CD4-positive, alpha-beta memory T cell (primary cell): ENCODE measurements around the gene SMYD3. TPM values are rescaled to one million over a fixed set of nuclear protein-coding genes. Genes with fewer than 3 reads are reported as not detected.

Experiments used
- CTCF ChIA-PET: fragments of 350-600 bp; sonication (Branson Sonifier 250); formaldehyde crosslinking; loops from one replicate; lab custom pipeline; 2021; ENCODE audit warnings: inconsistent platforms; ENCODE audit not compliant: partially characterized antibody; lab: Charles Lee
- POLR2A ChIA-PET: fragments of 350-600 bp; sonication (Branson Sonifier 250); formaldehyde crosslinking; loops from one replicate; lab custom pipeline; 2021; ENCODE audit not compliant: partially characterized antibody; lab: Charles Lee
- DNase-seq, 5 donors: peaks; one replicate each; pipeline versions ENCODE4 v3.0.0 to v3.0.0-alpha.2; 2020 to 2022; ENCODE audit warnings: mixed read lengths in 1 of 5
- H3K27ac ChIP-seq: one replicate; pipeline ENCODE4 v1.7.0; 2013; ENCODE audit warnings: low read depth, low read length
- H3K27me3 ChIP-seq: 2 replicates; pipeline ENCODE4 v1.7.0; 2013; ENCODE audit warnings: mild to moderate bottlenecking, low read length, moderate library complexity; ENCODE audit not compliant: insufficient read depth
- H3K36me3 ChIP-seq: 2 replicates; pipeline ENCODE4 v1.7.0; 2013; ENCODE audit warnings: mild to moderate bottlenecking, low read length, moderate library complexity; ENCODE audit not compliant: insufficient read depth
- H3K4me1 ChIP-seq: 2 replicates; pipeline ENCODE4 v1.7.0; 2013; ENCODE audit warnings: mild to moderate bottlenecking, low read length, moderate library complexity; ENCODE audit not compliant: insufficient read depth
- H3K4me3 ChIP-seq, 2 donors: one replicate each; pipeline ENCODE4 v1.7.0; 2013; ENCODE audit warnings: low read length in 2 of 2, mild to moderate bottlenecking in 1 of 2
- H3K9me3 ChIP-seq, 2 donors: one replicate each; pipeline ENCODE4 v1.7.0; 2013; ENCODE audit warnings: low read length in 2 of 2, control low read depth in 1 of 2; ENCODE audit not compliant: control insufficient read depth in 1 of 2
- H3K27ac Mint-ChIP-seq, 7 donors: one replicate each; pipeline ENCODE4 v1.8.0; 2020 to 2021; ENCODE audit warnings: mixed read lengths in 7 of 7, mild to moderate bottlenecking in 6 of 7, inconsistent platforms in 3 of 7, moderate library complexity in 3 of 7
- H3K27me3 Mint-ChIP-seq, 2 donors: one replicate each; pipeline ENCODE4 v1.8.0; 2020 to 2021; ENCODE audit warnings: mixed read lengths in 2 of 2
- H3K36me3 Mint-ChIP-seq, 2 donors: one replicate each; pipeline ENCODE4 v1.8.0; 2020 to 2021; ENCODE audit warnings: mixed read lengths in 2 of 2, inconsistent platforms in 1 of 2, mild to moderate bottlenecking in 1 of 2
- H3K4me1 Mint-ChIP-seq, 4 donors: one replicate each; pipeline ENCODE4 v1.8.0; 2020 to 2021; ENCODE audit warnings: mixed read lengths in 4 of 4, mild to moderate bottlenecking in 1 of 4
- H3K4me3 Mint-ChIP-seq, 8 donors: one replicate each; pipeline ENCODE4 v1.8.0; 2020 to 2021; ENCODE audit warnings: mixed read lengths in 8 of 8, mild to moderate bottlenecking in 7 of 8, moderate library complexity in 6 of 8, inconsistent platforms in 3 of 8
- H3K9me3 Mint-ChIP-seq, 8 donors: one replicate each; pipeline ENCODE4 v1.8.0; 2020 to 2021; ENCODE audit warnings: mixed read lengths in 8 of 8, mild to moderate bottlenecking in 5 of 8, inconsistent platforms in 3 of 8, moderate library complexity in 1 of 8
- intact Hi-C: fragments of 100-400 bp; cut with micrococcal nuclease; formaldehyde crosslinking; loops from one replicate; pipeline ENCODE4 v1.15.1; 2023
- polyA plus RNA-seq, 2 donors: library from polyadenylated mRNA; unstranded; fragments of 300-500 nt; fragmentation: Illumina TruSeq; gene quantifications; one replicate each; pipeline ENCODE4 v1.2.3, GENCODE V29; 2021
- total RNA-seq, 2 experiments: library from RNA; stranded (reverse); gene quantifications; one replicate each; pipeline ENCODE4 v1.2.3, GENCODE V29; 2021

Gene SMYD3
- total and polyA plus RNA-seq, 4 experiments from 2014 or later = 19.5 to 28.9 (median 22.9) TPM

DNA sequence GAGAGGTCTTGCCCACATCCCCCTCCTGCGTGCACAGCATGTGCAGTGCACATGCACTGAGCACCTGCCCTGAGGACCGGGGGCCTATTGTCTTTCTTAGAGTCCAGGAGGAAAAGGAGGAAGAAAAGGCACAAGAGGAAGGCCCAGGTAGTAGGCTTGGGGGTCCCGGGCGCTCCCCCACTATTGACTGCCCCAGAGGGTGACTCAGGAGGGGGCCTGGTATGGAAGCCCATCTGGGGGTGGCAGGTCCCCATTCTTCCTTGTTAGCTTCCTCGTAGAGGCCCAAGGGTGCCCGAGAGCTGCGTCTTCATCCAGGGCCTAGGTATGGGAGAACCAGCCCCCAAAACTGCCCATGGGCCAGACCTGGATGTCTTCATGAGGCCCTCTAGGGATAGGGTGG, 4.1 kb upstream of the SMYD3 start:
- H3K4me3 Mint-ChIP-seq = no peak overlapping the region
- POLR2A ChIA-PET = no interaction called here
- Histone ChIP-seq H3K9me3 (peaks cover 6 to 17% of the 10 kb centered on the region in 2 donors), H3K27ac (no peak overlapping the region), H3K27me3 (no peaks in the 10 kb centered on the region), H3K4me1 (peaks cover 8% of the 10 kb centered on the region), H3K36me3 (no peaks in the 10 kb centered on the region), H3K4me3 (no peak overlapping the region)
- H3K27ac Mint-ChIP-seq = no peak overlapping the region
- peaks cover 0 to 22% (median 19%) of the 10 kb centered on the region in 8 donors for H3K9me3 Mint-ChIP-seq
- H3K36me3 Mint-ChIP-seq = peaks cover 0 to 3% of the 10 kb centered on the region in 2 donors
- intact Hi-C loops = no loop called here
- H3K27me3 Mint-ChIP-seq = no peaks in the 10 kb centered on the region
- CTCF ChIA-PET = no interaction called here
- peaks cover 9 to 24% (median 12%) of the 10 kb centered on the region in 4 donors for H3K4me1 Mint-ChIP-seq
- no peak for DNase-seq

DNA sequence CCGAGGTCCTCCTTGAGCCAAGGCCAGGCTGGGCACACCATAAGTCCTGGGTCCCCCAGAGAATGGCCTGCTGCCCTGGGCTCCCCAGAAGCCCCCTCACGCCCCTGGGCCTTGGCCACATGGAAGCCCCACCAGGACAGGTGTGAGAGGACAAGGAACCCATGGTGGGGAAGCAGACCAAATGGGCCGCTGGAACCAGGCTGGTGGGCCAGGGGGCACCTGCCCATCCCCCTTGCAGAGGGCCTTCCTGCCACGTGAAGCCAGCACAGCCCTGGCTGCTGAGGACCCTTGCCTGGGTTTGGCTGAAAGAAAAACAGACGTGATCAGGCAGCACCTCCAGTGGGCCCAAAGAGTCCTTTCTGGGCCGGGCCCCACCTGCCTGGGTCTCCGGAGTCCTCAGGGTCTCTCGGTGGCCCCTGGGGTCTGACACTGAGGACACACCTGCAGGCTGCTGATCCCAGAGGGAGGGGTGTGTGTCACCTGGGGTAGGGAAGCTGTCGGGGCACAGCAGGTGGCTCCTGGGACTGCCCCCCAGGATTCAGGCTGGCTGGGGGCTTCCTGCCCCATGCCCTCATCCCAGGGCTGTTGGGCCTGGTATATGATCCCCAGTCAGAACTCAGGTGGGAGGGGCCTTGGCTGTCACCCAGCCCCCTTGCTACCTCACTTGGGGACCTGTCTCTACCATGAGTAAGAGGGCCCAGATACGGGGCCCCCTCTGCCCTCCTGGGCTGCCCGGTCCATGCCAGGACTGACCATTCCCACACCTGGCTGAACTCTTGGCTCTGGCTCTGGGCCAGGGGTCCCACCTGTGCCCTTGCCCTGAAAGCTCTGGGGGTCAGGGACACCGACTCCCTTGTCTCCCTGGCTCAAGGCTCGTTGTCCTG, 3.3 kb upstream of the SMYD3 start:
- ChIA-PET CTCF (no interaction called here), POLR2A (interaction anchor here (0.6 kb wide), 1 partner anchor 56 kb away, joined by 3 read pairs; the partner anchor contains the start of genes CNST and TFB2M)
- Histone ChIP-seq H3K4me3 (no peak overlapping the region), H3K27ac (no peak overlapping the region), H3K4me1 (peaks cover 14% of the 10 kb centered on the region), H3K27me3 (no peaks in the 10 kb centered on the region), H3K9me3 (peaks cover 6 to 10% of the 10 kb centered on the region in 2 donors), H3K36me3 (no peaks in the 10 kb centered on the region)
- Mint-ChIP-seq H3K36me3 (peaks cover 0 to 3% of the 10 kb centered on the region in 2 donors), H3K27me3 (no peaks in the 10 kb centered on the region), H3K4me3 (no peak overlapping the region), H3K9me3 (peaks cover 0 to 17% (median 13%) of the 10 kb centered on the region in 8 donors), H3K27ac (no peak overlapping the region), H3K4me1 (peaks cover 17 to 32% (median 19%) of the 10 kb centered on the region in 4 donors)
- intact Hi-C loops = no loop called here
- DNase-seq = no peak

DNA sequence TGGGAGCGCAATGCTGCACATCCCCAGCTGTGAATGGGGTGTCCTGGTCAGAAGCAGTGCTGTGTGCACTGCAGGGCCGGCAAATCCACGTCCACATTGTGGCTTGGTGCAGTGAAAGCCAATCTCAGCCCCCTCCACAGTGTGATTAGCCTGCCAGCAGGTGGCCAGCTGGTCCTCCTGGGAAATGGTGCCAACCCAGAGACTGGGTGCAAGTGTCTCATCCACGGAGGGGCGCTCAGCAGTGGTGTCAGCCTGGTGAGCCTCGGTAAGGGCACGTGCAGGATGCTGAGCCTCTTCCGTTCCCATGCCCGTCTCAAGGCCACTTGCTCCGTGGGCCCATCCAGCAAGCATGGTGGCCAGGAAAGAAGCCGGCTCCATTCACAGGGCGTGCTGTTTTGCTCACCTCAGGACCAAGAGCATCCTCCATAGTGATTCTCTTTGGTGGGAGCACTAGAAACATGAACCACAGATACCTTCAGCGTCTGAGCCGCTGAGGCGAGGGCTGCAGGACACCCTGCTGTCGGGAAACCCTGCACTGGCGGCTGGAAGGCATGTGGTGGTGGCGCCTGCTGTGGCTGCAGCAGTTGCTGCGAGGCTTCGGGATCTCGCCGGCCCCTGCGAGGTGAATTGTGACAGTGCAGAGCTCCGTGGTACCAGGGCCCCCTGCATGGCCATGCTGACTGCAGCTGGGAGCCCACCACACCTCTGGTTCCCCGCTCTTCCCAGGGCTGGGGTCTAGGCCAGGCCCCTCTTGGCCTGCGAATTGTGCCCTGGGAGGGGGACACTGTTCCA, 2.0 kb upstream of the SMYD3 start:
- peaks cover 14% of the 10 kb centered on the region for H3K4me1 ChIP-seq
- intact Hi-C loops = no loop called here
- no peaks in the 10 kb centered on the region for H3K27me3 ChIP-seq
- no peak overlapping the region for H3K27ac ChIP-seq
- POLR2A ChIA-PET = no interaction called here
- H3K27ac Mint-ChIP-seq = no peak overlapping the region
- H3K36me3 Mint-ChIP-seq = peaks cover 0 to 3% of the 10 kb centered on the region in 2 donors
- H3K4me3 ChIP-seq = no peak overlapping the region
- no peaks in the 10 kb centered on the region for H3K36me3 ChIP-seq
- no peaks in the 10 kb centered on the region for H3K9me3 ChIP-seq
- no peak for DNase-seq
- CTCF ChIA-PET = interaction anchor here (1.1 to 4.0 kb wide), 2 partner anchors 11 to 21 kb away, joined by 3 to 20 read pairs; no protein-coding TSS in a partner anchor
- peaks cover 0 to 6% (median under 1%) of the 10 kb centered on the region in 8 donors for H3K9me3 Mint-ChIP-seq
- peaks cover 18 to 35% (median 23%) of the 10 kb centered on the region in 4 donors for H3K4me1 Mint-ChIP-seq
- no peaks in the 10 kb centered on the region for H3K27me3 Mint-ChIP-seq
- peak overlapping the region in 2 of 8 donors; percentile 46 to 94 for H3K4me3 Mint-ChIP-seq

- ChIA-PET POLR2A (interaction anchor here (1.0 to 2.3 kb wide), 3 partner anchors 10 to 67 kb away, joined by 4 to 16 read pairs (median 4); partner anchors contain the start of genes CNST and TFB2M), CTCF (interaction anchor here (1.5 to 4.0 kb wide), 3 partner anchors 8 to 183 kb away, joined by 4 to 20 read pairs (median 7); no protein-coding TSS in a partner anchor)
- peaks cover 0 to 6% of the 10 kb centered on the region in 2 donors for H3K36me3 Mint-ChIP-seq
- Histone ChIP-seq H3K27me3 (no peaks in the 10 kb centered on the region), H3K4me1 (peaks cover 14% of the 10 kb centered on the region), H3K4me3 (peak overlapping the region; percentile 38 to 74), H3K36me3 (no peaks in the 10 kb centered on the region), H3K27ac (peak overlapping the region; percentile 48), H3K9me3 (no peaks in the 10 kb centered on the region)
- no peaks in the 10 kb centered on the region for H3K27me3 Mint-ChIP-seq
- intact Hi-C loops = loop anchor here (2.0 kb wide), 1 partner anchor 1674 kb away; no protein-coding TSS in a partner anchor
- H3K4me3 Mint-ChIP-seq = peak overlapping the region; percentile 84 to 98 (median 95)
- H3K27ac Mint-ChIP-seq = peak overlapping the region; percentile 48 to 91 (median 86)
- H3K9me3 Mint-ChIP-seq = peaks cover 0 to 6% (median 0%) of the 10 kb centered on the region in 8 donors
- H3K4me1 Mint-ChIP-seq = peaks cover 25 to 46% (median 32%) of the 10 kb centered on the region in 4 donors
- DNase-seq = no peak
Measured at GRCh38 chr1:246506367-246506673, 759 bp downstream of the SMYD3 start.

DNA sequence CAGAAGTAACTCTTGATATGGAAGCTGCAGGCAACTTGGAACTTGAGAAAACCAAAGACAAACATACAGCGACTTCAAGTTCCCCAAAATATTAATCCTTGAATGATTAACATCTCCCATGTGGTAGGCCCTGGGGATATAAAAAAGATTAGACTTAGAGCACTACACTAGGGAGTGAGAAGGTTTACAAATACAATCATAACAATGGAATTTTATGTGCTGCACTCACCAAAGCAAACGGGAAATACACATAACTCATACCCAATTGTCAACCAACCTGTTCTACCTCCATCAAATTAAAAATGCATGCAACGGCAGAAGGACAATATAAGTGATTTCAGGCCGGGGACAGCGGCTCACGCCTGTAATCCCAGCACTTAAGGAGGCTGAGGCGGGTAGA, 3.7 kb downstream of the SMYD3 start:
- no peak overlapping the region for H3K4me3 ChIP-seq
- Mint-ChIP-seq H3K4me1 (peaks cover 26 to 49% (median 38%) of the 10 kb centered on the region in 4 donors), H3K36me3 (peaks cover 0 to 6% of the 10 kb centered on the region in 2 donors), H3K27ac (no peak overlapping the region), H3K9me3 (peaks cover 0 to 6% (median 0%) of the 10 kb centered on the region in 8 donors), H3K4me3 (peak overlapping the region in 1 of 8 donors; percentile 53), H3K27me3 (no peaks in the 10 kb centered on the region)
- no peak overlapping the region for H3K27ac ChIP-seq
- intact Hi-C loops = no loop called here
- H3K4me1 ChIP-seq = peaks cover 14% of the 10 kb centered on the region
- no peak for DNase-seq
- CTCF ChIA-PET = no interaction called here
- no peaks in the 10 kb centered on the region for H3K9me3 ChIP-seq
- POLR2A ChIA-PET = no interaction called here
- H3K36me3 ChIP-seq = no peaks in the 10 kb centered on the region
- H3K27me3 ChIP-seq = no peaks in the 10 kb centered on the region

- H3K36me3 Mint-ChIP-seq = no peaks in the 10 kb centered on the region
- Histone ChIP-seq H3K27me3 (no peaks in the 10 kb centered on the region), H3K4me3 (no peak overlapping the region), H3K9me3 (no peaks in the 10 kb centered on the region), H3K27ac (no peak overlapping the region), H3K36me3 (no peaks in the 10 kb centered on the region), H3K4me1 (no peaks in the 10 kb centered on the region)
- intact Hi-C loops = loop anchor here (1.0 to 5.0 kb wide), 4 partner anchors 10 to 475 kb away; partner anchors contain the start of gene SMYD3
- peak in 4 of 5 donors; percentile 59 to 71 (median 68) for DNase-seq
- no peaks in the 10 kb centered on the region for H3K27me3 Mint-ChIP-seq
- peaks cover 0 to 5% (median 0%) of the 10 kb centered on the region in 8 donors for H3K9me3 Mint-ChIP-seq
- POLR2A ChIA-PET = no interaction called here
- no peak overlapping the region for H3K4me3 Mint-ChIP-seq
- CTCF ChIA-PET = interaction anchor here (0.7 to 1.9 kb wide), 15 partner anchors 10 to 382 kb away, joined by 3 to 20 read pairs (median 4); partner anchors contain the start of gene SMYD3
- H3K4me1 Mint-ChIP-seq = peaks cover 13 to 27% (median 15%) of the 10 kb centered on the region in 4 donors
- peak overlapping the region in 3 of 7 donors; percentile 26 to 79 (median 60) for H3K27ac Mint-ChIP-seq
Measured at GRCh38 chr1:246497331-246497915, 9.7 kb downstream of the SMYD3 start.
